ENCODE results near the gene SOD2.
"Not testable (repeated sequence)": the region's sequence is repeated elsewhere in the genome, so short reads cannot be mapped to it uniquely, and the experiment has no call there.

Gene SOD2

GRCh38 chr6:159715166-159715565, 22.1 kb upstream of the SOD2 start:
- no peak for DNase-seq (ENCODE audit: low read depth)
- TF ChIP-seq CTCF (IDR thresholded peaks at IDR 0.05; ENCODE audit: insufficient read depth, low read depth, low read length, missing control alignments), result no peak
- no peak overlapping the region for H3K4me3 ChIP-seq (ENCODE audit: low read depth, low read length)

GRCh38 chr6:159714404-159714803, 21.4 kb upstream of the SOD2 start:
- no peak overlapping the region for H3K4me3 ChIP-seq (ENCODE audit: low read depth, low read length)
- no peak for DNase-seq (ENCODE audit: low read depth)
- no peak for TF ChIP-seq CTCF (IDR thresholded peaks at IDR 0.05; ENCODE audit: insufficient read depth, low read depth, low read length, missing control alignments)

- no peak overlapping the region for H3K4me3 ChIP-seq (ENCODE audit: low read depth, low read length)
- TF ChIP-seq CTCF (IDR thresholded peaks at IDR 0.05; ENCODE audit: insufficient read depth, low read depth, low read length, missing control alignments), result no peak
- DNase-seq (ENCODE audit: low read depth), result no peak
Observed at GRCh38 chr6:159713984-159714383, 20.9 kb upstream of the SOD2 start.

GRCh38 chr6:159712389-159712788, 19.3 kb upstream of the SOD2 start:
- DNase-seq (ENCODE audit: low read depth); H3K4me3 ChIP-seq (ENCODE audit: low read depth, low read length): not testable (repeated sequence)

- H3K4me3 ChIP-seq (ENCODE audit: low read depth, low read length); DNase-seq (ENCODE audit: low read depth): not testable (repeated sequence)
Observed at GRCh38 chr6:159710603-159711002, 17.6 kb upstream of the SOD2 start.

- TF ChIP-seq CTCF (IDR thresholded peaks at IDR 0.05; ENCODE audit: insufficient read depth, low read depth, low read length, missing control alignments), result no peak
- no peak overlapping the region for H3K4me3 ChIP-seq (ENCODE audit: low read depth, low read length)
- no peak for DNase-seq (ENCODE audit: low read depth)
Observed at GRCh38 chr6:159701413-159701999, 8.5 kb upstream of the SOD2 start.

GRCh38 chr6:159700970-159701369, 7.9 kb upstream of the SOD2 start:
- no peak for TF ChIP-seq CTCF (IDR thresholded peaks at IDR 0.05; ENCODE audit: insufficient read depth, low read depth, low read length, missing control alignments)
- no peak for DNase-seq (ENCODE audit: low read depth)
- no peak overlapping the region for H3K4me3 ChIP-seq (ENCODE audit: low read depth, low read length)

GRCh38 chr6:159695984-159696383, 2.9 kb upstream of the SOD2 start:
- TF ChIP-seq CTCF (IDR thresholded peaks at IDR 0.05; ENCODE audit: insufficient read depth, low read depth, low read length, missing control alignments), result no peak
- H3K4me3 ChIP-seq (ENCODE audit: low read depth, low read length), result no peak overlapping the region
- DNase-seq (ENCODE audit: low read depth), result no peak

Data from GM12865 (cell line).